Right renal cortex interstitium (tissue), 3 donors: ENCODE data around the gene ANGPTL1. TPM values are rescaled to one million over a fixed set of nuclear protein-coding genes. Genes with fewer than 3 reads are reported as not detected.

Experiments used
- polyA plus RNA-seq, 3 donors: library from polyadenylated mRNA; unstranded; fragments of 120-200 nt; gene quantifications; one replicate each; pipeline ENCODE4 v1.2.1, GENCODE V29; 2013; ENCODE audit not compliant: insufficient read length in 3 of 3

ANGPTL1 gene
- polyA plus RNA-seq, 3 donors: 4.7 to 8.7 (median 7.8) TPM

Other genes starting within 250 kb of the ANGPTL1 start
- 10 to 100 TPM; 34.2 to 37.1 (median 34.2) TPM for gene RALGPS2, start 145.8 kb downstream of the ANGPTL1 start, polyA plus RNA-seq
- gene FAM20B, start 154.8 kb upstream of the ANGPTL1 start, polyA plus RNA-seq: 10 to 100 TPM; 42.4 to 48.2 (median 44.8) TPM
- 10 to 100 TPM; 24.3 to 26.1 (median 26.1) TPM for gene TOR3A, start 211.0 kb upstream of the ANGPTL1 start, polyA plus RNA-seq